ENCODE results near the gene ENOX1.

DNA sequence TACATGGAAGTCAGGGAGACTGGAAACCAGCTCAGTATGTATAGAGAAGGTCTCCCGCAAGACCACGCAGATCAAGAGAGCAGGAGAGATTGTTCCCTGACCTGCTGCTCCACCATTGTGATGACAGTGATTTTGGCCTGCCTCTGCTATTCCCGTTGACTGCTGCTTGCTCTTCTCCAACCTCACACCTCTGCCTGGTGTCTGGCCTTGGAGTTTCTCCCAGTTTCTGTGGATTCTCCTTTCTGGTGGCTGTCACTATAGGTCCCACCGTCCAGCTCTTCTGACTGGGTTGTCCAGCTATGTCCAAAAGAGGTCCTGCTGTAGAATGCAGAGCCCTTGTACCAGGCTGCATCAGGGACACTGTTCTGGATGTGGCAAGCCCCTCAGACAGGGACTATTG is 591.7 kb downstream of the ENOX1 start:
- TF ChIP-seq, protein P1, sequence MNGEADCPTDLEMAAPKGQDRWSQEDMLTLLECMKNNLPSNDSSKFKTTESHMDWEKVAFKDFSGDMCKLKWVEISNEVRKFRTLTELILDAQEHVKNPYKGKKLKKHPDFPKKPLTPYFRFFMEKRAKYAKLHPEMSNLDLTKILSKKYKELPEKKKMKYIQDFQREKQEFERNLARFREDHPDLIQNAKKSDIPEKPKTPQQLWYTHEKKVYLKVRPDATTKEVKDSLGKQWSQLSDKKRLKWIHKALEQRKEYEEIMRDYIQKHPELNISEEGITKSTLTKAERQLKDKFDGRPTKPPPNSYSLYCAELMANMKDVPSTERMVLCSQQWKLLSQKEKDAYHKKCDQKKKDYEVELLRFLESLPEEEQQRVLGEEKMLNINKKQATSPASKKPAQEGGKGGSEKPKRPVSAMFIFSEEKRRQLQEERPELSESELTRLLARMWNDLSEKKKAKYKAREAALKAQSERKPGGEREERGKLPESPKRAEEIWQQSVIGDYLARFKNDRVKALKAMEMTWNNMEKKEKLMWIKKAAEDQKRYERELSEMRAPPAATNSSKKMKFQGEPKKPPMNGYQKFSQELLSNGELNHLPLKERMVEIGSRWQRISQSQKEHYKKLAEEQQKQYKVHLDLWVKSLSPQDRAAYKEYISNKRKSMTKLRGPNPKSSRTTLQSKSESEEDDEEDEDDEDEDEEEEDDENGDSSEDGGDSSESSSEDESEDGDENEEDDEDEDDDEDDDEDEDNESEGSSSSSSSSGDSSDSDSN (IDR thresholded peaks at IDR 0.05; ENCODE audit: borderline replicate concordance in 1 of 2, low read depth in 2 of 2, low read length in 2 of 2), result no peak
- TF ChIP-seq SRF (CRISPR knock-in tag; IDR thresholded peaks at IDR 0.05), result no peak
- TF ChIP-seq POLR2AphosphoS5 (IDR thresholded peaks at IDR 0.05; ENCODE audit: control insufficient read depth, insufficient read depth, low read depth, low read length), result no peak
- TF ChIP-seq, protein P2, sequence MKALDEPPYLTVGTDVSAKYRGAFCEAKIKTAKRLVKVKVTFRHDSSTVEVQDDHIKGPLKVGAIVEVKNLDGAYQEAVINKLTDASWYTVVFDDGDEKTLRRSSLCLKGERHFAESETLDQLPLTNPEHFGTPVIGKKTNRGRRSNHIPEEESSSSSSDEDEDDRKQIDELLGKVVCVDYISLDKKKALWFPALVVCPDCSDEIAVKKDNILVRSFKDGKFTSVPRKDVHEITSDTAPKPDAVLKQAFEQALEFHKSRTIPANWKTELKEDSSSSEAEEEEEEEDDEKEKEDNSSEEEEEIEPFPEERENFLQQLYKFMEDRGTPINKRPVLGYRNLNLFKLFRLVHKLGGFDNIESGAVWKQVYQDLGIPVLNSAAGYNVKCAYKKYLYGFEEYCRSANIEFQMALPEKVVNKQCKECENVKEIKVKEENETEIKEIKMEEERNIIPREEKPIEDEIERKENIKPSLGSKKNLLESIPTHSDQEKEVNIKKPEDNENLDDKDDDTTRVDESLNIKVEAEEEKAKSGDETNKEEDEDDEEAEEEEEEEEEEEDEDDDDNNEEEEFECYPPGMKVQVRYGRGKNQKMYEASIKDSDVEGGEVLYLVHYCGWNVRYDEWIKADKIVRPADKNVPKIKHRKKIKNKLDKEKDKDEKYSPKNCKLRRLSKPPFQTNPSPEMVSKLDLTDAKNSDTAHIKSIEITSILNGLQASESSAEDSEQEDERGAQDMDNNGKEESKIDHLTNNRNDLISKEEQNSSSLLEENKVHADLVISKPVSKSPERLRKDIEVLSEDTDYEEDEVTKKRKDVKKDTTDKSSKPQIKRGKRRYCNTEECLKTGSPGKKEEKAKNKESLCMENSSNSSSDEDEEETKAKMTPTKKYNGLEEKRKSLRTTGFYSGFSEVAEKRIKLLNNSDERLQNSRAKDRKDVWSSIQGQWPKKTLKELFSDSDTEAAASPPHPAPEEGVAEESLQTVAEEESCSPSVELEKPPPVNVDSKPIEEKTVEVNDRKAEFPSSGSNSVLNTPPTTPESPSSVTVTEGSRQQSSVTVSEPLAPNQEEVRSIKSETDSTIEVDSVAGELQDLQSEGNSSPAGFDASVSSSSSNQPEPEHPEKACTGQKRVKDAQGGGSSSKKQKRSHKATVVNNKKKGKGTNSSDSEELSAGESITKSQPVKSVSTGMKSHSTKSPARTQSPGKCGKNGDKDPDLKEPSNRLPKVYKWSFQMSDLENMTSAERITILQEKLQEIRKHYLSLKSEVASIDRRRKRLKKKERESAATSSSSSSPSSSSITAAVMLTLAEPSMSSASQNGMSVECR (CRISPR knock-in tag; IDR thresholded peaks at IDR 0.05), result no peak
- TF ChIP-seq ZNF785 (CRISPR knock-in tag; IDR thresholded peaks at IDR 0.05), result no peak
